ENCODE measurements around the gene NBPF1.
"Not testable (repeated sequence)": the region's sequence is repeated elsewhere in the genome, so short reads cannot be mapped to it uniquely, and the experiment has no call there.

DNA sequence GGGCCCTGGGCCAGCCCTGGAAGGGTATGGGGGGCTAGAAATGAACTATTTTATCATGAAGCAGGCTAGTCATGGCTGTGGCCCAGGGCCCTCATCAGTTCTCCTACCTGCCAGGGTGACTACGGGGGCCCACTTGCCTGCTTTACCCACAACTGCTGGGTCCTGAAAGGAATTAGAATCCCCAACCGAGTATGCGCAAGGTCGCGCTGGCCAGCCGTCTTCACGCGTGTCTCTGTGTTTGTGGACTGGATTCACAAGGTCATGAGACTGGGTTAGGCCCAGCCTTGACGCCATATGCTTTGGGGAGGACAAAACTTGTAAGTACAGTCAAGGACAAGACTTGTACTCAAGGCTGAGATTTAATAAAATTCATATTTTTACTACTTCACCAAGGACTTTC is 36.6 kb upstream of the NBPF1 start:
- TF ChIP-seq, protein P1, sequence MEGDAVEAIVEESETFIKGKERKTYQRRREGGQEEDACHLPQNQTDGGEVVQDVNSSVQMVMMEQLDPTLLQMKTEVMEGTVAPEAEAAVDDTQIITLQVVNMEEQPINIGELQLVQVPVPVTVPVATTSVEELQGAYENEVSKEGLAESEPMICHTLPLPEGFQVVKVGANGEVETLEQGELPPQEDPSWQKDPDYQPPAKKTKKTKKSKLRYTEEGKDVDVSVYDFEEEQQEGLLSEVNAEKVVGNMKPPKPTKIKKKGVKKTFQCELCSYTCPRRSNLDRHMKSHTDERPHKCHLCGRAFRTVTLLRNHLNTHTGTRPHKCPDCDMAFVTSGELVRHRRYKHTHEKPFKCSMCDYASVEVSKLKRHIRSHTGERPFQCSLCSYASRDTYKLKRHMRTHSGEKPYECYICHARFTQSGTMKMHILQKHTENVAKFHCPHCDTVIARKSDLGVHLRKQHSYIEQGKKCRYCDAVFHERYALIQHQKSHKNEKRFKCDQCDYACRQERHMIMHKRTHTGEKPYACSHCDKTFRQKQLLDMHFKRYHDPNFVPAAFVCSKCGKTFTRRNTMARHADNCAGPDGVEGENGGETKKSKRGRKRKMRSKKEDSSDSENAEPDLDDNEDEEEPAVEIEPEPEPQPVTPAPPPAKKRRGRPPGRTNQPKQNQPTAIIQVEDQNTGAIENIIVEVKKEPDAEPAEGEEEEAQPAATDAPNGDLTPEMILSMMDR (conservative IDR thresholded peaks at IDR 0.05 in 1 of 2, IDR thresholded peaks at IDR 0.05 in 1 of 2; ENCODE audit: extremely low read depth in 1 of 2, insufficient read depth in 1 of 2, low read depth in 1 of 2, low read length in 2 of 2) = not testable (repeated sequence)
- TF ChIP-seq EZH2 (IDR thresholded peaks at IDR 0.05; ENCODE audit: borderline replicate concordance, low read length) = not testable (repeated sequence)

Measured in mammary epithelial cell (primary cell).